ENCODE measurements around the gene TACC2.
"Not testable (repeated sequence)": the region's sequence is repeated elsewhere in the genome, so short reads cannot be mapped to it uniquely, and the experiment has no call there.

Gene TACC2

DNA sequence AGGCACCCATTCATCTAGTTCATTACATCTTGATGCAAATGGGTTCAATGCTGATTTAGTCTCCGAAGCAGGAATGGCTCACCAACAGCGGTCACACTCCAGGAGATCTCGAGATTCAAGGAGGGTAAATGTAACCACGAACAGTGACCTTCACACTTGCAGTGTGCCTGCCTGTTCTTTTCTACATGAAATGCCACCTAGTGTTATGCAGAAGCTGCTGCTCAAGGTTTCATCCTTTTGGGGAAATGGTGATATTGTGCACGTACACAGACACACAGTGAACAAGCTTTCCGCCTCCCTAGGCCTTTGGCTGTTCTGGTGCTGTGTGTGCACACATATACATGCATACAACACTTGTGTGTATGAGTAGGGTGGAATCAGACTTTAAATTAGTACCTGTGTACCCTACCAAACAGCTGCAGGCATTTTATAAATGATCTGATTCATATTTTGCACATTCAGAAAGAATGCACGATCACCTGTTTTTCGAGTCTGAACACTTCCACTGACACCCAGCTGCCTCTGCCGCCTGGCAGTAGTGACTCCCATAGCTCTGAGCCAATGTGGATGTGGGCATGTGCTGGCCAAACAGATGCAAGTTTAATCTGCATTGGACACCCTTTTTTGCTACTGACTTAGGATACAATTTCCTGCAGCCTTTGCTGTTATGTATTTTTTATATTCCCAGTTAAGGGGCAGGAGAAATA, 100.5 kb downstream of the TACC2 start:
- no peak for DNase-seq (ENCODE audit: low read depth in 2 of 2)

DNA sequence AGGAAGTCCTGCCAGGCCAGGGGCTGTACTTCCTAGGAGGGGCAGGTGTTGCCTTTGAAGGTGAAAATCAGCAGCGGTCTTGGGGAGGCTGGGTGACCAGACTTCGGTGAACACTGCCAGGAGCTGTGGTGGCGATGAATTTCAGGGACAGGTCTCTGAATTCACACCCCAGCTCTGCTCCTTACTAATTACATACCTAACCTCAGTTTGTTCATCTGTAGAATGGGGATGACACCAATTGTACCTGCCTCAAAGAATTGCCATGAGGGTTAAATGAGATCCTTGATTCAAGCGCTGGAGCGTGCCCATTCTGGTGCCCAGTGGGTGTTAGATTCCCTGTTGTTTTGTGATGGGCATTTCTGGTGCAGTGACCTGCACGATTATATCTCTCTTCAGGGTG, 102.8 kb downstream of the TACC2 start:
- no peak for DNase-seq (ENCODE audit: low read depth in 2 of 2)

DNA sequence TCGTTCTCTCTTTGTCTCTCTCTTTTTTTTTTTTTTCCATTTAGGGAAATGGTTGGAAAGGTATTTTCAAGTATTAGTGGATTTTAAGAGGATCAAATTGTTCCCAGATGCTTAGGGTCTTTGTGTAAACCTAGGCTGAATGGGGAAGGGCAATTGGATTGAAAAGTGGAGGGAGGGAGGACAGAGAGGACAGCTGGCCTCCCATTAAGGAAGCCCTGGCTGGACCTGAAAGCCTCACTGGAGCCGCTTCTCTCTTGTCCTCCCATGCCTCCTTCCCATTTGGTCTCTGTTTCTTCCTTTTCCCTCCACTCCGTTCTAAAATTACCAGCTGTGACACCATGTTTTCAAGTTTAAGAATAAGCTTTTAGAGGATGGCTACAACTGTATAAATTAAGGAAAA, 104.1 kb downstream of the TACC2 start:
- no peak for DNase-seq (ENCODE audit: low read depth in 2 of 2)

GRCh38 chr10:122096181-122096580, 107.2 kb downstream of the TACC2 start:
- DNase-seq (ENCODE audit: low read depth in 2 of 2), result not testable (repeated sequence)

GRCh38 chr10:122096705-122097104, 107.7 kb downstream of the TACC2 start:
- no peak for DNase-seq (ENCODE audit: low read depth in 2 of 2)

- DNase-seq (ENCODE audit: low read depth in 2 of 2), result no peak
These were observed 109.0 kb downstream of the TACC2 start for GRCh38 chr10:122097935-122098334.

GRCh38 chr10:122098924-122099323, 110.0 kb downstream of the TACC2 start:
- no peak for DNase-seq (ENCODE audit: low read depth in 2 of 2)

DNA sequence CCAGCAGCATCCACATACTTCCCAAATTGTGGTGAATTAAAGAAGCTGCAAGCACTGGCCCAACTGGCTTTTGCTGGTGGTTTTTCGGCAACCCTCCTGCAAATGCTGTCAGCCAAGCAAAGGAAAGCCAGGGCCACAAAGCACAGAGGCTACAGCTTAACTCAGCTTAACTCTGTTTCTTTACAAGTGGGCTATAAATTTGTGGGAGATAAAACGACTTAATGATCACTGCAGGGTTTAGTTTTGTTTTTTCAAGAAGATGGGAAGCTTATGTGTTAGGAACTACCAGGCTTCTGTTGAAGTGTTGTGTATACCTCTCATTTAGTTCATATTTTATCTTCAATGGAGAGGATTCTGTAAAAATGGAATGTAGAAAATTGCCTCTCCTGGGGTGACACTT, 110.6 kb downstream of the TACC2 start:
- DNase-seq (ENCODE audit: low read depth in 2 of 2), result no peak

DNA sequence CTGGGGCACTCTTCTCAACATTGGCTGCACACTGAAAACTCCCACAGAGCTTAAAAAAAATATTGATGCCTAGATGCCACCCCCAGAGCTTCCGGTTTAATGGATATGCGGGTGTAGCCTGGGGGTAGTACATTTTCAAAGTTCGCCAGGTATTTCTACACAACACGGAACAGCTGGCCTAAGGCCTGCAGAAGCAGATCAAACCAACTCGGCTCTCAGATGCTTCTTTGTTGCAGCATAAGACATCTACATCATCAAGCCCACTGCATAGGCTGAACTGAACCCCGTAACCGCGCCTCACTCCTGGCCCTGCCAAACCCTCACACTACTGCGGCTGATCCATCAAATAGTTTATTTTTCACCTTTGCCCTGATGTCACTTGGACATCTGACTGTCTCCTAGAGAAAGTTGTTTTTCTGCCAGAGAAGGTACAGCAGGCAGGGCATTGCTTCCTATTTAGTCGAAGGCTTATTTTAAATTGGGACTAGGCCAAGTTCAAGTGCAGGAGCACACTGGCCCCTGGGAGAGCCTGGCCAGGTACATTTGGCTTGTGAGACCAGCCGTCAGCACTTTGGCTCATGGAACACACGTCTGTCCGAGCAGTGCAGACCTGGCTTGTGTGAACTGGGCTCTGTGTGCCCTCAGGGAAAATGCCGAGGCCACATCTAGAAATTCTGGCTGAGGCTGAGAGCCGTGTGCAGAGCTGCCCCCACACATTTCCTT, 113.3 kb downstream of the TACC2 start:
- no peak for DNase-seq (ENCODE audit: low read depth in 2 of 2)

DNA sequence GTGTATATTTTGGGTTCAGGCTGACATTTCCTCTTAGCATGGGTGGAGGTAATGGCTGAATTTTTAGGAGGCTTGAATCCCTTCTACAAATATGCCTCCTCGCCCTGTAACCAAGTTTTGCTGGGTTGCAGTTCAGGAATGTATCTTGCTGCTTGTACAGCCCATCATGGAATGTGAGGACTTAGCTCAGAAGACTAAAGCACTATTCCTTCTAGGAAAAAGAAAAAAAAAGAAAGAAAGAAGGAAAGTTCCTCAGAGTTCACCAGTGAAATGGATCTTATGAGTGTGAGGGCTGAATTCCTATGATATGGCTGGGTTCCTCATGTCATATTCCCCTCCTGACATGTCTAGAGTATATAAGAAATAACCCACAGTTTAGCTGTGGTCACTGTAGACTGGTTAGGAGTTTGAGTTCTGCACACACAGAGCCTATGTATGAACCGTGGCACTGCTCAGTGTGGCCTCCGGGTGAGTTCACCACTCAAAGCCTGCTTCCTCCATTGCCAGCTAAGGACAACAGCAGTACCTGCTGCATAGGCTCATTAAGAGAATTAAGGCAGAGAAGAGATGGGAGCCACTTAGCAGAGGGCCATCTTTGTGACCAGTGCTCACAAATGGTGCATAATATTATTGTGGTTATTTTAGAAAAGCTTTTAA, 114.0 kb downstream of the TACC2 start:
- no peak for DNase-seq (ENCODE audit: low read depth in 2 of 2)

DNA sequence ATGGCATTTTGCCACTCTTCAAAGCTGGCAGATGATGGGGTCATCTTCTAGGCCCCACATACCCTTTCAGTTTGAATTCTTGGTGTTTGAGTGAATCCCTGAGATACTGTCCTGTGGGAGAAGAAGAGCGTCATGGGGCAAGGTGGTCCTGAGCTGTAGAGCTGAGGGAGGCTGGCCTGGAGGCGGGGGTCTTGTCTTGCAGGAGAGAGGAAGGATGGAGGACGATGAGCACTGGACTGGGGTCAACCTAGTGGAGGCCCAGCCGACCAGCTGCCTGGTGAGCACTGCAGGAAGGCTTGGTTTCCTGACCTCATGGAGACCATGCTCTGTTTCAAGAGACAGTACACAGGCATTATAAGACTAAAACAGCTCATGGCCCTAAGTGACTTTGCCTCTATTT, 114.6 kb downstream of the TACC2 start:
- no peak for DNase-seq (ENCODE audit: low read depth in 2 of 2)

DNA sequence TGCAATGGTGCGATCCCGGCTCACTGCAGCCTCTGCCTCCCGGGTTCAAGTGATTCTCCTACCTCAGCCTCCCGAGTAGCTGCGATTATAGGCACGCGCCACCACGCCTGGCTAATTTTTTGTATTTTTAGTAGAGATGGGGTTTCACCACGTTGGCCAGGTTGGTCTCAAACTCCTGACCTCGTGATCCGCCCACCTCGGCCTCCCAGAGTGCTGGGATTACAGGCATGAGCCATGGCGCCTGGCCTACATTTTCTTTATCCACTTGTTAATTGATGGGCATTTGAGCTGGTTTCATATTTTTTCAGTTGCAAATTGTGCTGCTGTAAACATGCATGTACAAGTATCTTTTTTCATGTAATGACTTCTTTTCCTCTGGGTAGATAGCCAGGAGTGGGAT, 119.8 kb downstream of the TACC2 start:
- DNase-seq (ENCODE audit: low read depth in 2 of 2), result not testable (repeated sequence)

GRCh38 chr10:122112021-122112616, 123.2 kb downstream of the TACC2 start:
- no peak for DNase-seq (ENCODE audit: low read depth in 2 of 2)

DNA sequence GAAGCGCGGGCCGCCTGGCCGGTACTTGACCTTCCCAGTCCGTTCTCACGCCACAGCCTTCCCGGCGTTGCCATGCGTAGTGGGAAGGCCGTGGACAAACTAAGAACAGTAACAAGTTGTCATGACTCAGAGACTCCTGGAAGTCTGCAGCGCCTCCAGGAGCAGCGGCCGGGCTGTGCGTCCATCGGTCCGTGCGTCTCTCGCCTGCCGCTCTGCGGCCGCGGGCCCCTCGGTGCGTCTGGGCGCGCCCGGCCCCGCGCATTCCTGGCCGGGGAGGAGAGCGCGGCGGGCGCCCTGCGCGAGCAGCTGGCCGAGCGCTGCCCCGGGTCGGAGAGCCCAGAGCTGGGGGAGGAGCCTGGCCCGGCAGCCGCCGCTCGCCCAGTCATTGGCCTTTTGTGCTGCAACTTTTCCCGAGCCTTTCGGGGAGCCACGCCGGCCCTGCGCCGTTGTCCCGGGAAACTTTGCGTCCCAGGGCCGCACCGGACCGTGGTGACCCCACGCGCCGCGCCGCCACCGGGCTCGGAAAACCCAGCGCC, 123.7 kb downstream of the TACC2 start:
- DNase-seq (ENCODE audit: low read depth in 2 of 2), result no peak

DNA sequence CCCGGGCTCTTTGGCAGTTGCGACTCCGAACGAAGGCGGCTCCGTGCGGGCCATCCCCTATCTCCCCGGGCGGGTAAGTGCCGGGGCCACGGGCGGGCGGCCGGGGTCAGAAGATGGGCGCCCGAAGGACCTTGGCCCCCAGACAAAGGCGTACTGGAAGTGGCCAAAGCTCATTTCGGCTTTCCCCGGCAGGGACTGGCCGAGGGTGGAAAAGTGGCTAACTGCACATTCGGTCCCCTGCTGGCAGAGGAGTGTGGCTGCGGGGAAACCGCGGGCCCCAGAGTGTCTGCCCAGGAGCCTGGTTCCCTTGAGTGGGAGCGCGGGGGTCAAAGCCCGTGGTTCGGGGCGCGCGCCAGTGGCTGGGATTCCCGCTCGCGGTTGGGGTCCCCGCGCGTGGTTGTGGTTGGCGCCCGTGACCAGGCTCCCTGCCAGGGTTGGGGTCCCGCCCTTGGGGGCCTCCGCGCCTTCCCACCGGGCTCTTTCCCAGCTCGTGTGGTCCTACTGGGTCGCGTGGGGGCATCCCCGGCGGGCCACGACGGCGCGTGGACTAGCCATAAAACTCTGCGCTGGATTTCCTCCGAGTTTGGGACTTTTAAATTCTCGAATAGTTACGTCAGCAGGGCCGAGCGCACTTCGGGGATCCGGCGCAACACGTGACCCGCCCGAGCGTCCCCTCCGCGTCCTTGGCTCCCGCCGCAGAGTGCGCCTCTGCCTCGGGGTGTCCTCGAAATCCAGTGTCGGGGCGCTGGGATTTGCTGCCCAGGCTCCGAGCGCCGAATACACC, 124.4 kb downstream of the TACC2 start:
- DNase-seq (ENCODE audit: low read depth in 2 of 2), result no peak

GRCh38 chr10:122113945-122114747, 125.2 kb downstream of the TACC2 start:
- DNase-seq (ENCODE audit: low read depth in 2 of 2), result no peak

- DNase-seq (ENCODE audit: low read depth in 2 of 2), result no peak
These were observed 126.9 kb downstream of the TACC2 start for GRCh38 chr10:122115874-122116273.

- DNase-seq (ENCODE audit: low read depth in 2 of 2), result no peak
These were observed 127.4 kb downstream of the TACC2 start for GRCh38 chr10:122116331-122116730.

DNA sequence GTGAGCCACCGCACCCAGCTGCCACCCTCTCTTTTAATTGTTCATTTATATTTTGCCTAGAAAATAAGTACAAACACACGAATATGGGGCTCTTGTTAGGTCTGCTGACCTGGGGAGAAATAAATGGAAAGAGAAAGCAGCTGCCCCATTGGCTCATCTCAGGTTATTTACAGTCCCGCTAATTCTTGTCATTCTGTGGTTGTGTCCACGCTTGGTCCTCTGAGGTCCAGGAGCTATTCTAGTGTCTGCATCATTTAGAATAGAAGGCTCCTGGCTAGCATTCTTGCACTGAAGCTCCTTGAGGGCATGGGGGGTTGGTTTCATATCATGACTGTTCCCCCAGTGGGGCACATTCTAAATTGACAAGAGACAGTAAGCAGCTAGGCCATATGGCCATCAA, 128.5 kb downstream of the TACC2 start:
- DNase-seq (ENCODE audit: low read depth in 2 of 2), result no peak

- DNase-seq (ENCODE audit: low read depth in 2 of 2), result no peak
These were observed 131.2 kb downstream of the TACC2 start for GRCh38 chr10:122120008-122120744.

All from activated CD8-positive, alpha-beta memory T cell treated with anti-CD3 and anti-CD28 coated beads for 4 hours (primary cell).